ENCODE measurements around the gene LSM14A.
"Not testable (repeated sequence)": the region's sequence is repeated elsewhere in the genome, so short reads cannot be mapped to it uniquely, and the experiment has no call there.

Gene LSM14A

GRCh38 chr19:34191355-34191962, 19.2 kb downstream of the LSM14A start:
- no peak overlapping the region for H3K4me3 ChIP-seq (ENCODE audit: low read depth, low read length)
- no peak for DNase-seq (ENCODE audit: low read depth)
- no peak for TF ChIP-seq CTCF (IDR thresholded peaks at IDR 0.05; ENCODE audit: low read depth, low read length, missing control alignments)
- in situ Hi-C loops (cut with HindIII; ENCODE audit: low sequenced_read_pairs), result no loop called here

GRCh38 chr19:34193439-34193838, 21.1 kb downstream of the LSM14A start:
- no peak for TF ChIP-seq CTCF (IDR thresholded peaks at IDR 0.05; ENCODE audit: low read depth, low read length, missing control alignments)
- H3K4me3 ChIP-seq (ENCODE audit: low read depth, low read length), result no peak overlapping the region
- no peak for DNase-seq (ENCODE audit: low read depth)
- in situ Hi-C loops (cut with HindIII; ENCODE audit: low sequenced_read_pairs), result no loop called here

- in situ Hi-C loops (cut with HindIII; ENCODE audit: low sequenced_read_pairs), result no loop called here
- TF ChIP-seq CTCF (IDR thresholded peaks at IDR 0.05; ENCODE audit: low read depth, low read length, missing control alignments), result no peak
- H3K4me3 ChIP-seq (ENCODE audit: low read depth, low read length), result no peak overlapping the region
- no peak for DNase-seq (ENCODE audit: low read depth)
These were observed 21.6 kb downstream of the LSM14A start for GRCh38 chr19:34193876-34194275.

GRCh38 chr19:34201133-34201532, 28.8 kb downstream of the LSM14A start:
- TF ChIP-seq CTCF (IDR thresholded peaks at IDR 0.05; ENCODE audit: low read depth, low read length, missing control alignments), result no peak
- DNase-seq (ENCODE audit: low read depth), result no peak
- H3K4me3 ChIP-seq (ENCODE audit: low read depth, low read length), result no peak overlapping the region
- in situ Hi-C loops (cut with HindIII; ENCODE audit: low sequenced_read_pairs), result no loop called here

GRCh38 chr19:34205324-34205723, 33.0 kb downstream of the LSM14A start:
- DNase-seq (ENCODE audit: low read depth); in situ Hi-C loops (cut with HindIII; ENCODE audit: low sequenced_read_pairs); H3K4me3 ChIP-seq (ENCODE audit: low read depth, low read length): not testable (repeated sequence)

- in situ Hi-C loops (cut with HindIII; ENCODE audit: low sequenced_read_pairs), result no loop called here
- no peak for TF ChIP-seq CTCF (IDR thresholded peaks at IDR 0.05; ENCODE audit: low read depth, low read length, missing control alignments)
- H3K4me3 ChIP-seq (ENCODE audit: low read depth, low read length), result no peak overlapping the region
- DNase-seq (ENCODE audit: low read depth), result no peak
These were observed 36.1 kb downstream of the LSM14A start for GRCh38 chr19:34208291-34208884.

GRCh38 chr19:34209726-34210125, 37.4 kb downstream of the LSM14A start:
- DNase-seq (ENCODE audit: low read depth), result no peak
- in situ Hi-C loops (cut with HindIII; ENCODE audit: low sequenced_read_pairs), result no loop called here
- TF ChIP-seq CTCF (IDR thresholded peaks at IDR 0.05; ENCODE audit: low read depth, low read length, missing control alignments), result no peak
- no peak overlapping the region for H3K4me3 ChIP-seq (ENCODE audit: low read depth, low read length)

Measured in astrocyte of the cerebellum (primary cell).